Measurements from ENCODE around the gene ADGRB3.

- TF ChIP-seq POLR2A (IDR thresholded peaks at IDR 0.05) (no peak), CTCF (IDR thresholded peaks at IDR 0.05) (no peak)
Observed at GRCh38 chr6:68761985-68762384, 126.9 kb downstream of the ADGRB3 start.

All from lower leg skin (tissue), 3 donors.